T-helper 9 cell (primary cell): ENCODE measurements around the gene CTU2.

ENCODE experiments used
- DNase-seq: peaks from one replicate; pipeline ENCODE4 v3.0.0-alpha.2; 2020

CTU2 gene

DNA sequence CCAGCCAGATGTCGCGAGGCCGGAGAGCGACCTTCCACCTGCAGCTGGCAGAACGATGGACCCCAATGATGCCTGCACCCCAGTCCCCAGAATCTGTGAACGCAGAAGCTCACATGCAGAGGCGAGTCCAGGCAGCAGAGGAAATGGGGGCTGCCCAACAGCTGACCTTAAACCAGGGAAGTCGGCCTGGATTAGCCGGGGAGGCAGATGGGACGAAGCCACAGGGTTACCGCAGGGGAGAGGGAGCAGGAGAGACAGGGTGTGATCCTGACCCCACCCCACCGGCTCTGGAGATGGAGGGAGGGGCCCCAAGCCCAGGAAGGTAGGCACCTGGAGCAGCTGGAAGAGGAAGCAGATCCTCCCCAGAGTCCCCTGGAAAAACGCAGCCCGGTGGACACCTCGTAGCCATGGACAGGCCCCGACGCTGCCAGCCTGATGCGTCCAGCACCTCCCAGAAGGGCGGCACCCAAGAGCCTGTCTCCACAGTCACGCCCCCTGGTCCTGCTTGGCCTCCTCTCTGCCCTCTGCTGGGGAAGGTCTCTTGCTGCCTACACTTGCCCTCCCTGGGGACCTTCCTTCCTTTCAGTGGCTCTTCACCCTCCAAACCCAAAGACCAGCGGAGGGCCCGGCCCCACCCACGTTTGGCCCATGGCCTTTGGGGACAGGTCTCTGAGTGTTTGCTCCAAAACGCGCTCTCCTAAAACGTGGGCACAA, 41.4 kb downstream of the CTU2 start:
- DNase-seq, result no peak

GRCh38 chr16:88748364-88748763, 42.1 kb downstream of the CTU2 start:
- DNase-seq, result no peak

GRCh38 chr16:88749358-88749757, 43.1 kb downstream of the CTU2 start:
- no peak for DNase-seq

DNA sequence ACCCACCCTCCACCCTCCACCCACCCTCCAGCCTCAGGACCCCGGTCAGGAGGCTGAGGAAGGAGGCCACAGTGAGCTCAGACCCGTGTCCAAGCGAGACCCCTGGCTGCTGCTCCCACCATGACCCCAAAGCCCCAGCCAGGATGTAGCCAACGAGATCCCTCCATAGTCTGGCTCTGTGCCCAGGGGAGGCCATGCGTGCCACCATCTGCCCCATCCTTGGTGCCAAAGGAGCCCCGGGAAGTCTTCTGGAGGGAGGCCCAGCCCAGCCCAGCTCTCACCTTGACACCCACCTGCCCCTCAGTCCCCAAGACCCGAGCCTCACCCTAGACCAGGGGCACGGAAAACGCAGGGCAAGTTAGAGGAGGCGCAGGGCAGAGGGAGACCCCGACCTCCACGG, 44.6 kb downstream of the CTU2 start:
- DNase-seq, result no peak

DNA sequence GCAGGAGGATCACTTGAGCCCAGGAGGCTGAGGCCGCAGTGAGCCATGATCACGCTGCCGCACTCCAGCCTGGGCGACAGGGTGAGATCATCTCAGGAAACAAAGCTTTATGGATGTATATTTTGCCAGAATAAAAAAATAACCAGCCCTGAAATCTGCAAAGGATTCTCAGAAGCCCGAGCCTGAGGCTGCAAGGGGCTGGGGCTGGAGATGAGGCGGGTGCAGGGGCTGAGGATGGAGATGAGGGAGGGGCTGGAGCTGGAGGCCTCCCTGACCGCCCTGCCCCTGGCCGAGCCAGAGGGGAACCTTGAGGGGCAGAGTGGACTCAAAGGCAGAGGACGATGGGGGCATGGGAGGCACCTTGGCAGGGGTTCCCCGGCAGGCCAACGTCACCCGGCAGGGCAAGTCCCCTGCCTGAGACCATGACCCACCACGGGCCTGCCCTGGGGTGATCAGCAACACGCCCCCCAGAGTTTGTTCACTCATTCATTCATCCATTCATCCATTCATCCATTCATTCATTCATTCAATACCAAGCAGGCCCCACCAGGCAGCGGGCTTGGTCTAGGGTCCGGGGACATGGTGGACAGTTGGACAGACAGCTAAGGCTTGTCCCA, 46.2 kb downstream of the CTU2 start:
- no peak for DNase-seq

GRCh38 chr16:88753191-88753590, 46.9 kb downstream of the CTU2 start:
- DNase-seq, result no peak

DNA sequence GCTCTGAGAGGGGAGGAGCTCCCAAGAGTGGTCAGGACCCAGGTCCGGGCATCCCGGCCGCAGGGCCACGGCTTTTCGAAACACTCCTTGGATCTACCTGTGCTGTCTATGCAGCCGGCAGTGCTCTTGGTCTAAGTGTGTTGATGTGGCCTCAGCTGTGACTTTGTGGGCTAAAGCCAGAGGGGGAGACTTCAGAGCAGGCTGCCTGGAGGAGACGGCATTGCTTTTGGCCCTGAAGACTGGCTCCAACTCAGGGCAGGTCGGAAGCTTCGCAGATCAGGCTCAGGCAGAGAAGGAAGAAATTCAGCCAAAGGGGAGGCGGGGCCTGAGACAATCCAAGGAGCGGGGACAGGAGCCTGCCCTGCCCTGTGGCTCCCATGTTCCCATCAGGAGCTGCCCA, 47.3 kb downstream of the CTU2 start:
- DNase-seq, result no peak

GRCh38 chr16:88754109-88754911, 48.0 kb downstream of the CTU2 start:
- DNase-seq, result no peak

GRCh38 chr16:88754912-88755744, 48.8 kb downstream of the CTU2 start:
- no peak for DNase-seq

DNA sequence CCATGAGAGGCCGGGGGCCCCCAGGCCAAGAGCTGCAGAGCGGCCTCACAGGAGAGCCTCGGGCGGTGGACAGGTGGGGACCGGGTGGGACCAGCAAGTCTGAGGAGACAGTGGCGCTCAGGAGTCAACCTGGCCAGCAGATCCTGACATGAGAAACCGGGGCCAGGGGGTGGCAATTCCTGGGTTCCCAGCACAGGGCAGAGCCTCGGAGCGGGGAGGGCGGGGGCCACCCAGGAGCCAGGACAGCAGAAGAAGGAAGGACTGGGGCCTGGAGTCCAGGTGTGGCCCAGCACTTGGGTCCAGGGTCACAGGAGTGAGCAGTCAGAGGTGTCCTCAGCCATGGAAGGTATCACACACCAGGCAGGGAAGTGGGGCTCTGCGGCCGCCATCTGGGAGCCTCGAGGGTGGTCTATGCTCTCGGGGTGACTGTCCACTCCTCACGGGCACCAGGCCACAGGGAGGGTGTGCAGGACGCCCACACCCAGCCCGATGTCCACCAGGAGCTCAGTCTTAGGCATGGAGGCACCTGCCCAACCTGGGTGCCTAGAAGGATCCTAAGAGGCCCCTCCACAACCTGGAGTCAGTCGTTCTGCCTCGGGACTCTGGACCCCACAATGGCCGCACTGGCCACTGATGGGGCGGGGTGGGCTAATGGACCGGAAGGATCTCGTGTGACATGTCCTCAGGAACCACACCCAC, 49.6 kb downstream of the CTU2 start:
- no peak for DNase-seq

DNA sequence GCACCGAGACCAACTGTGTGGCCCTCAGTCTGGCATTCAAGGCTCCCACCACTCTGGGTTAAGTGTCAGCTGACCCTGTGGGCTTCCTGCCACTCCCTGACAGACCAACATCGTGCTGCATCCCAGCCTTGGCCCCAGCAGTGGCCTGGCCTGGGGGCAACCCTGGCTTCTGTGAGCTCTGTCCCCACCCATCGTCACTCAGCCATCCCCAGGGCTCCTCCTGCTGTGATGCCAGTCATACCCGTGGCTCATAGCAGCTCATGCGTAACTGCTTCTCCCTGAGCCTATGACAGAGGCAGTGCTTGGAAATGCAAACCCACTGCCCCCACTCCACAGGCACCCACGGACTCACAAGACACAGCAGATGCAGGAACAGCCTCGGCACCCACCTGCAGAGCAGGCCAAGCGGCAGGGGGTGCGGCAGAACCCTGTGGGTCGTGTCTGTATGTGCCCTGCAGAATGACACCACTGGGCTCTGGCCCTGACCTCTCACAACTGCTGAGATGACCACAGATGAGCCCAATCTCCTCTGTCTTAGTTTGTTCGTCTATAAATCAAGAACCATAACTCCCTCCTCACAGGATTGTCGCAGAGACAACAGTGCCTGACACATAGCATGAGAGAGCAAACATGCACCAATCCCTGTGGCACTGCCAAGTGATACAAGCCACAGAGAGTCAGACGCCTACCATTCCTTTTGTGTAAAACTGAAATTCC, 52.1 kb downstream of the CTU2 start:
- no peak for DNase-seq

DNA sequence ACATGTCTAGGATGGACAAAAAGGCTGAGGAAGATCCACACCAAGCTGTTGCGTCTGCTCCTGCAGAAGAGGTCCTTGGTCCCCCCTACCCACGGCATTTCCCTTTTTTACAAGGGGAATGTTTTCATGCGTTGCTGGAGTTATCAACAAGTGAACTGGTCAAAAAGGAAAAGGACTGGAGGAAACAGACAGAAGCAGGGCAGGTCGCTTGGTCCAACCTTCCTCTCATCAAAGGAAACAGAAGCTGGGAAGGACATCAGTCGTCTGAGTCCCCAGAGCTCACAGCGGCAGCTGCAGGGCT, 52.6 kb downstream of the CTU2 start:
- DNase-seq, result no peak

GRCh38 chr16:88759245-88759975, 53.1 kb downstream of the CTU2 start:
- peak; percentile 51 for DNase-seq

- DNase-seq, result no peak
Measured at GRCh38 chr16:88759976-88760350, 53.7 kb downstream of the CTU2 start.

DNA sequence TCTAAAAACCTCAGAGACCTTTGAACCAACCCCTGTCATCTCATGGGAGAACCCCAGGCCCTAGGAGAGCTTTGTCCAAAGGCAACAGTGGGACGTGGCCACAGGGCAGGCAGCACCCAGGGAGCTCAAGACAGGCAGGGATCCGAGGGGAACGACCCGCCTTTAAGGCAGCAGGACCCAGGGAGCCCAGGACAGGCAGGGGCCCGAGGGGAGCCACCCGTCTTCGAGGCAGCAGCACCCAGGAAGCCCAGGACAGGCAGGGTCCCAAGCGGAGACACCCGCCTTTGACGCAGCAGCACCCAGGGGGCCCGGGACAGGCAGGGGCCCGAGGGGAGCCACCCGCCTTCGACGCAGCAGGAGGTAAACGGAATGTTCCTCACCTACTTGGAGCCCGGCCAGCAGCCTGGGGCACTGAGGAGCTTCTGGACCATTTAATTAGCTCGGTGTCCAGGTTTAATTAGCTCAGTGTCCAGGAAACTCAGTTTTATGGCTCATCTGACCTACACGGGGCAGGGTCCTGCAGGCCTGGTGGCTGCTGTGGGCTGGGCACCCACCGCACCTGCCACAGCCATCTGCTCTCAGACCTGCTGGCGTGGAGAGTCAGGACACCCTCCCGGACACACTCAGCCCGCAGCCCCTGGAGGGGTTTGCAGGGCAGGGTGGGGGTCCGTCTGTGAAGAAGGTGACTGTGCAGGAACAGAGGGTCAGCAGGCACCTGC, 54.3 kb downstream of the CTU2 start:
- DNase-seq, result no peak

DNA sequence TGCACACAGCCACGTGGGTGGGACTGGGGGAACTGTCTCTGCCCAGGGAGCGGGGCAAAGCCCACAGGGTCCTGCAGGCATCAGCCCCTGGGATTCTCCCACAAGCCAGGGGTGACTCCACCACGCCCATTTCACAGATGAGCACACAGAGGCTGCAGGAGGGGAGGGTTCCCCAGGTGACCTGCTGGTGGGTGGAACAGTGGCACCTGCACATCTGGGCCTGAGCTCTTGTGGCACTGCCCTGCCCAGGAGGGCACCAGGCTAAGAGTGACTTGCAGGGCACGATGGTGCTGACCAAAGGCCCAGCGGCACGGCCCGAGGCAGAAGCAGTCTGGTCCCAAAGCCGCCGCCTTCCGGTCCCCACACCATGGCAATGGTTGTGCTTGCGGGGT, 54.8 kb downstream of the CTU2 start:
- DNase-seq, result no peak

DNA sequence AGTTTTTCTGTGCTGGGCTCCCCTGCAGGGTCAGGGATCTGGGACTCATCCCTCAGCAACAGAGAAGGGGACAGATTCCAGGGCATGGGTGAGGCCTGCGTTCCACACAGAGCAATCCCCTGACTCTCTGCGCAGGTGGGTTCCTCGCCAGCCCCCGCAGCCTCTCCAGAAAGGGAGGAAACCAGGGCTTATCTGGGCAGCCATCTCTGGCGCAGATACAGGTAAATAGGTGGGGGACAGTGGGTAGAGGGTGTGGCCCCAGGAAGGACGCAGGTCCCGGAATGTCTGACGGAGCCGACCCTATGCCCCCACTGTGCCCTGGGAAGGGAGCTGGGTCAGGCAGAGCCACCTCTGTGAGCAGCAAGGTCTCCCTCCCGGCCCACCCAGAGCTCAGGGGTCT, 55.5 kb downstream of the CTU2 start:
- no peak for DNase-seq

DNA sequence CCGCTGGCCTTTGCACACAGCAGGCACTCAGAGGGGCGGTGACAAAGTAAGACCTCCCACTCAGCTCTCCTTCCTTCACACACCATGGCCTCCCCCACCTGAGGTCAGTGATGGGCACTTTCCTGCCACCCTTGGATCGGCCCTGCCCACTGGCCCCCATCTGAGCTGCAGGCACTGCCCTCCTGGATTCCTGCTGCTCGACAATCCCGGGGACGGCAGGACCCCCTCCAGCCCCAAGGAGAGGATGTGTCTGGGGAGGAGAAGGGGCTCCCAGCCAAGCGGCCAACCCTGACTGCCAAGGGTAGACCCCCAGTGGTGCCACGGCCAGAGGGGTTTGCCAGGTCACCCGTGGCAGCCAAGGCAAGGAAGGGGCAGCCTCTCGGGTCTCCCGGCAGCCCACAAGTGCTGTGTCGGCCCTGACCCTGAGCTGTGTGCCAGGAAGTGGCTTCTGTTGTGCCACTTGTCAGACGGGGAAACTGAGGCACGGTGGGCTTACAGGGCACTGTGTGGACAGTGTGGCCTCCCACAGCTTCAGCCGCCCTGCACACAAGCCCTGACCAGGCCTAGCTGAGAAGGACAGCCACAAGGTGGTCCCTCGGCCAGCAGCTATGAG, 56.1 kb downstream of the CTU2 start:
- no peak for DNase-seq

- DNase-seq, result no peak
Measured at GRCh38 chr16:88762941-88763340, 56.6 kb downstream of the CTU2 start.

GRCh38 chr16:88763502-88764053, 57.3 kb downstream of the CTU2 start:
- no peak for DNase-seq
